Measurements from ENCODE around the gene AFAP1L1.

DNA sequence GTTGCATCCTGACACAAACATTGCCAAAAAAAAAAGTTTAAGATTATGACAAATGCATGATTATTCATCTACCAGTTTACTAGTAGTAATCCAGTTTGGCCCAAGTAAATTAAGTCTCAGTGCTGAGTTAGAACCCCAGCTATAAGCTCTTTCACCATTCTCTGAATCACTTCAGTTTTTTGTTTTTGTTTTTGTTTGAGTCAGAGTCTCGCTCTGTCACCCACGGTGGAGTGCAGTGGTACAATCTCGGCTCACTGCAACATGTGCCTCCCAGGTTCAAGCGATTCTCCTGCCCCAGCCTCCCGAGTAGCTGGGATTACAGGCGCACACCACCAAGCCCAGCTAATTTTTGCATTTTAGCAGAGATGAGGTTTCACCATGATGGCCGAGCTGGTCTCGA lies 84.7 kb downstream of the AFAP1L1 start:
- TF ChIP-seq MEIS1 (CRISPR knock-in tag; IDR thresholded peaks at IDR 0.05; ENCODE audit: borderline replicate concordance) = no peak
- TF ChIP-seq, protein P1, sequence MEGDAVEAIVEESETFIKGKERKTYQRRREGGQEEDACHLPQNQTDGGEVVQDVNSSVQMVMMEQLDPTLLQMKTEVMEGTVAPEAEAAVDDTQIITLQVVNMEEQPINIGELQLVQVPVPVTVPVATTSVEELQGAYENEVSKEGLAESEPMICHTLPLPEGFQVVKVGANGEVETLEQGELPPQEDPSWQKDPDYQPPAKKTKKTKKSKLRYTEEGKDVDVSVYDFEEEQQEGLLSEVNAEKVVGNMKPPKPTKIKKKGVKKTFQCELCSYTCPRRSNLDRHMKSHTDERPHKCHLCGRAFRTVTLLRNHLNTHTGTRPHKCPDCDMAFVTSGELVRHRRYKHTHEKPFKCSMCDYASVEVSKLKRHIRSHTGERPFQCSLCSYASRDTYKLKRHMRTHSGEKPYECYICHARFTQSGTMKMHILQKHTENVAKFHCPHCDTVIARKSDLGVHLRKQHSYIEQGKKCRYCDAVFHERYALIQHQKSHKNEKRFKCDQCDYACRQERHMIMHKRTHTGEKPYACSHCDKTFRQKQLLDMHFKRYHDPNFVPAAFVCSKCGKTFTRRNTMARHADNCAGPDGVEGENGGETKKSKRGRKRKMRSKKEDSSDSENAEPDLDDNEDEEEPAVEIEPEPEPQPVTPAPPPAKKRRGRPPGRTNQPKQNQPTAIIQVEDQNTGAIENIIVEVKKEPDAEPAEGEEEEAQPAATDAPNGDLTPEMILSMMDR (tag by site-specific recombination; IDR thresholded peaks at IDR 0.05) = no peak
- TF ChIP-seq YY1 (tag by site-specific recombination; IDR thresholded peaks at IDR 0.05) = no peak
- TF ChIP-seq ZNF138 (tag by site-specific recombination; IDR thresholded peaks at IDR 0.05; ENCODE audit: borderline replicate concordance) = no peak
- no peak for TF ChIP-seq ZNF292 (tag by site-specific recombination; IDR thresholded peaks at IDR 0.05; ENCODE audit: borderline replicate concordance, low read depth)
- no peak for TF ChIP-seq SETDB1 (IDR thresholded peaks at IDR 0.05; ENCODE audit: insufficient read length, low read length)
- TF ChIP-seq, protein P2, sequence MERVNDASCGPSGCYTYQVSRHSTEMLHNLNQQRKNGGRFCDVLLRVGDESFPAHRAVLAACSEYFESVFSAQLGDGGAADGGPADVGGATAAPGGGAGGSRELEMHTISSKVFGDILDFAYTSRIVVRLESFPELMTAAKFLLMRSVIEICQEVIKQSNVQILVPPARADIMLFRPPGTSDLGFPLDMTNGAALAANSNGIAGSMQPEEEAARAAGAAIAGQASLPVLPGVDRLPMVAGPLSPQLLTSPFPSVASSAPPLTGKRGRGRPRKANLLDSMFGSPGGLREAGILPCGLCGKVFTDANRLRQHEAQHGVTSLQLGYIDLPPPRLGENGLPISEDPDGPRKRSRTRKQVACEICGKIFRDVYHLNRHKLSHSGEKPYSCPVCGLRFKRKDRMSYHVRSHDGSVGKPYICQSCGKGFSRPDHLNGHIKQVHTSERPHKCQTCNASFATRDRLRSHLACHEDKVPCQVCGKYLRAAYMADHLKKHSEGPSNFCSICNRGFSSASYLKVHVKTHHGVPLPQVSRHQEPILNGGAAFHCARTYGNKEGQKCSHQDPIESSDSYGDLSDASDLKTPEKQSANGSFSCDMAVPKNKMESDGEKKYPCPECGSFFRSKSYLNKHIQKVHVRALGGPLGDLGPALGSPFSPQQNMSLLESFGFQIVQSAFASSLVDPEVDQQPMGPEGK (tag by site-specific recombination; IDR thresholded peaks at IDR 0.05) = no peak
- TF ChIP-seq, protein P3, sequence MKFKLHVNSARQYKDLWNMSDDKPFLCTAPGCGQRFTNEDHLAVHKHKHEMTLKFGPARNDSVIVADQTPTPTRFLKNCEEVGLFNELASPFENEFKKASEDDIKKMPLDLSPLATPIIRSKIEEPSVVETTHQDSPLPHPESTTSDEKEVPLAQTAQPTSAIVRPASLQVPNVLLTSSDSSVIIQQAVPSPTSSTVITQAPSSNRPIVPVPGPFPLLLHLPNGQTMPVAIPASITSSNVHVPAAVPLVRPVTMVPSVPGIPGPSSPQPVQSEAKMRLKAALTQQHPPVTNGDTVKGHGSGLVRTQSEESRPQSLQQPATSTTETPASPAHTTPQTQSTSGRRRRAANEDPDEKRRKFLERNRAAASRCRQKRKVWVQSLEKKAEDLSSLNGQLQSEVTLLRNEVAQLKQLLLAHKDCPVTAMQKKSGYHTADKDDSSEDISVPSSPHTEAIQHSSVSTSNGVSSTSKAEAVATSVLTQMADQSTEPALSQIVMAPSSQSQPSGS (tag by site-specific recombination; IDR thresholded peaks at IDR 0.05; ENCODE audit: low read depth) = no peak

Measured in HEK293 (cell line).